ENCODE results near the gene MPDZ.

DNA sequence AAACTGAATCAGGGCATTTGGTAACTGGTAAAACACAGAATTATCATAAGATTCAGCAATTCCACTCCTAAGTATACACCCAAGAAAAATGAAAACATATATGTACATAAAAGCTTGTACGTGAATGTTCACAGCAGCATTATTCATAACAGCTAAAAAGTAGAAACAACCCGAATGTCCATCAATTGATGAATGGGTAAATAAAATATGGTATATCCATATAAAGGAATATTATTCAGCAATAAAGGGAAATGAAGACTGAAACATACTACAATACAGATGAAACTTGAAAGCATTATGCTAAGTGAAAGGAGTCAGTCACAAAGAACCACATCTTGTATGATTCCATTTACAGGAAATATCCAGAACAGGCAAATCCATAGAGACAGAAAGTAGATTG is 65.5 kb downstream of the MPDZ start:
- TF ChIP-seq, protein P1, sequence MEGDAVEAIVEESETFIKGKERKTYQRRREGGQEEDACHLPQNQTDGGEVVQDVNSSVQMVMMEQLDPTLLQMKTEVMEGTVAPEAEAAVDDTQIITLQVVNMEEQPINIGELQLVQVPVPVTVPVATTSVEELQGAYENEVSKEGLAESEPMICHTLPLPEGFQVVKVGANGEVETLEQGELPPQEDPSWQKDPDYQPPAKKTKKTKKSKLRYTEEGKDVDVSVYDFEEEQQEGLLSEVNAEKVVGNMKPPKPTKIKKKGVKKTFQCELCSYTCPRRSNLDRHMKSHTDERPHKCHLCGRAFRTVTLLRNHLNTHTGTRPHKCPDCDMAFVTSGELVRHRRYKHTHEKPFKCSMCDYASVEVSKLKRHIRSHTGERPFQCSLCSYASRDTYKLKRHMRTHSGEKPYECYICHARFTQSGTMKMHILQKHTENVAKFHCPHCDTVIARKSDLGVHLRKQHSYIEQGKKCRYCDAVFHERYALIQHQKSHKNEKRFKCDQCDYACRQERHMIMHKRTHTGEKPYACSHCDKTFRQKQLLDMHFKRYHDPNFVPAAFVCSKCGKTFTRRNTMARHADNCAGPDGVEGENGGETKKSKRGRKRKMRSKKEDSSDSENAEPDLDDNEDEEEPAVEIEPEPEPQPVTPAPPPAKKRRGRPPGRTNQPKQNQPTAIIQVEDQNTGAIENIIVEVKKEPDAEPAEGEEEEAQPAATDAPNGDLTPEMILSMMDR (IDR thresholded peaks at IDR 0.05; ENCODE audit: low read length) = no peak
- no peak for TF ChIP-seq EZH2 (IDR thresholded peaks at IDR 0.05; ENCODE audit: borderline replicate concordance, low read length)

All from OCI-LY1 (cell line).